IPS DF 19.7 (cell line): ENCODE results near the gene PPARG.

Experiments used
- DNase-seq: peaks from one replicate; pipeline ENCODE4 v3.0.0-alpha.2; 2013; ENCODE audit warnings: low read depth, low spot score

PPARG gene

GRCh38 chr3:12343047-12343501 is 54.2 kb downstream of the PPARG start:
- DNase-seq: no peak

GRCh38 chr3:12345141-12345561 is 56.3 kb downstream of the PPARG start:
- DNase-seq: no peak

- no peak for DNase-seq
Observed at GRCh38 chr3:12345584-12346494, 57.0 kb downstream of the PPARG start.

GRCh38 chr3:12347301-12347700 is 58.4 kb downstream of the PPARG start:
- no peak for DNase-seq

GRCh38 chr3:12349895-12350811 is 61.3 kb downstream of the PPARG start:
- no peak for DNase-seq

GRCh38 chr3:12351145-12351544 is 62.3 kb downstream of the PPARG start:
- DNase-seq: no peak

GRCh38 chr3:12352253-12352652 is 63.4 kb downstream of the PPARG start:
- DNase-seq: no peak

GRCh38 chr3:12352755-12353154 is 63.9 kb downstream of the PPARG start:
- DNase-seq: no peak

GRCh38 chr3:12353796-12354525 is 65.1 kb downstream of the PPARG start:
- DNase-seq: no peak

- no peak for DNase-seq
Observed at GRCh38 chr3:12356175-12356574, 67.3 kb downstream of the PPARG start.

- no peak for DNase-seq
Observed at GRCh38 chr3:12356996-12357395, 68.1 kb downstream of the PPARG start.

GRCh38 chr3:12357456-12357855 is 68.6 kb downstream of the PPARG start:
- DNase-seq: no peak

GRCh38 chr3:12363397-12364195 is 74.7 kb downstream of the PPARG start:
- no peak for DNase-seq

- no peak for DNase-seq
Observed at GRCh38 chr3:12367346-12367745, 78.5 kb downstream of the PPARG start.

GRCh38 chr3:12369029-12369428 is 80.2 kb downstream of the PPARG start:
- DNase-seq: no peak

- no peak for DNase-seq
Observed at GRCh38 chr3:12369598-12369997, 80.7 kb downstream of the PPARG start.

- peak; percentile 5 for DNase-seq
Observed at GRCh38 chr3:12370758-12371157, 81.9 kb downstream of the PPARG start.

GRCh38 chr3:12371525-12372140 is 82.8 kb downstream of the PPARG start:
- DNase-seq: no peak

- DNase-seq: no peak
Observed at GRCh38 chr3:12372741-12373280, 83.9 kb downstream of the PPARG start.

GRCh38 chr3:12375572-12375971 is 86.7 kb downstream of the PPARG start:
- no peak for DNase-seq
